ENCODE data around the gene OSBP2.

The OSBP2 gene

GRCh38 chr22:30871391-30872284 lies 177.0 kb downstream of the OSBP2 start:
- Histone ChIP-seq H3K4me3 (ENCODE audit: low read depth, low read length) (no peak overlapping the region), H3K27me3 (no peaks in the 10 kb centered on the region), H3K36me3 (no peaks in the 10 kb centered on the region), H3K9me3 (no peaks in the 10 kb centered on the region), H3K4me1 (no peaks in the 10 kb centered on the region; the same call in 1 of the 2 replicates)
- TF ChIP-seq CTCF (IDR thresholded peaks at IDR 0.05; ENCODE audit: low read depth, low read length) = no peak
- peak; percentile 4 for DNase-seq

- Histone ChIP-seq H3K4me3 (ENCODE audit: low read depth, low read length) (no peak overlapping the region), H3K36me3 (no peaks in the 10 kb centered on the region), H3K27me3 (no peaks in the 10 kb centered on the region), H3K9me3 (no peaks in the 10 kb centered on the region), H3K4me1 (no peaks in the 10 kb centered on the region; the same call in 1 of the 2 replicates)
- TF ChIP-seq CTCF (IDR thresholded peaks at IDR 0.05; ENCODE audit: low read depth, low read length) = no peak
- DNase-seq = peak; percentile 9
These were observed 177.8 kb downstream of the OSBP2 start for GRCh38 chr22:30872285-30873041.

- DNase-seq = no peak
- H3K36me3 ChIP-seq = no peaks in the 10 kb centered on the region
- TF ChIP-seq CTCF (IDR thresholded peaks at IDR 0.05; ENCODE audit: low read depth, low read length) = no peak
- no peaks in the 10 kb centered on the region for H3K9me3 ChIP-seq
- H3K27me3 ChIP-seq = no peaks in the 10 kb centered on the region
- H3K4me1 ChIP-seq = no peaks in the 10 kb centered on the region; the same call in 1 of the 2 replicates
- no peak overlapping the region for H3K4me3 ChIP-seq (ENCODE audit: low read depth, low read length)
These were observed 178.5 kb downstream of the OSBP2 start for GRCh38 chr22:30873086-30873650.

- H3K36me3 ChIP-seq = no peaks in the 10 kb centered on the region
- no peak overlapping the region for H3K4me3 ChIP-seq (ENCODE audit: low read depth, low read length)
- no peaks in the 10 kb centered on the region; the same call in none of the 2 replicates for H3K4me1 ChIP-seq
- no peak for TF ChIP-seq CTCF (IDR thresholded peaks at IDR 0.05; ENCODE audit: low read depth, low read length)
- no peak for DNase-seq
- no peaks in the 10 kb centered on the region for H3K27me3 ChIP-seq
- no peaks in the 10 kb centered on the region for H3K9me3 ChIP-seq
These were observed 179.0 kb downstream of the OSBP2 start for GRCh38 chr22:30873661-30874060.

GRCh38 chr22:30874431-30875370 lies 180.0 kb downstream of the OSBP2 start:
- Histone ChIP-seq H3K36me3 (no peaks in the 10 kb centered on the region), H3K9me3 (no peaks in the 10 kb centered on the region), H3K27me3 (no peaks in the 10 kb centered on the region), H3K4me1 (peaks cover 4% of the 10 kb centered on the region), H3K4me3 (ENCODE audit: low read depth, low read length) (no peak overlapping the region)
- DNase-seq = no peak
- no peak for TF ChIP-seq CTCF (IDR thresholded peaks at IDR 0.05; ENCODE audit: low read depth, low read length)
